Left lobe of liver (tissue), 2 donors: Measurements from ENCODE around the gene ASTN2. TPM values are rescaled to one million over a fixed set of nuclear protein-coding genes. Genes with fewer than 3 reads are reported as not detected.

ENCODE experiments used
- ATAC-seq: fragments of 200-7000 bp; cut with Tn5 transposase; one replicate; pipeline ENCODE4 v1.9.1; 2020; ENCODE audit warnings: mild to moderate bottlenecking, moderate library complexity
- DNase-seq: peaks from one replicate; pipeline ENCODE4 v3.0.0-alpha.2; 2020; ENCODE audit warnings: low spot score
- total RNA-seq: library from RNA; stranded (reverse); gene quantifications from one replicate; pipeline ENCODE4 v1.2.1, GENCODE V29; 2021
- donor health status: DM: no; HTN: no; CAD: no; lungs with moderate emphysema.
- donor health status: DM: no; HTN: yes; CAD: no.

The ASTN2 gene, protein sequence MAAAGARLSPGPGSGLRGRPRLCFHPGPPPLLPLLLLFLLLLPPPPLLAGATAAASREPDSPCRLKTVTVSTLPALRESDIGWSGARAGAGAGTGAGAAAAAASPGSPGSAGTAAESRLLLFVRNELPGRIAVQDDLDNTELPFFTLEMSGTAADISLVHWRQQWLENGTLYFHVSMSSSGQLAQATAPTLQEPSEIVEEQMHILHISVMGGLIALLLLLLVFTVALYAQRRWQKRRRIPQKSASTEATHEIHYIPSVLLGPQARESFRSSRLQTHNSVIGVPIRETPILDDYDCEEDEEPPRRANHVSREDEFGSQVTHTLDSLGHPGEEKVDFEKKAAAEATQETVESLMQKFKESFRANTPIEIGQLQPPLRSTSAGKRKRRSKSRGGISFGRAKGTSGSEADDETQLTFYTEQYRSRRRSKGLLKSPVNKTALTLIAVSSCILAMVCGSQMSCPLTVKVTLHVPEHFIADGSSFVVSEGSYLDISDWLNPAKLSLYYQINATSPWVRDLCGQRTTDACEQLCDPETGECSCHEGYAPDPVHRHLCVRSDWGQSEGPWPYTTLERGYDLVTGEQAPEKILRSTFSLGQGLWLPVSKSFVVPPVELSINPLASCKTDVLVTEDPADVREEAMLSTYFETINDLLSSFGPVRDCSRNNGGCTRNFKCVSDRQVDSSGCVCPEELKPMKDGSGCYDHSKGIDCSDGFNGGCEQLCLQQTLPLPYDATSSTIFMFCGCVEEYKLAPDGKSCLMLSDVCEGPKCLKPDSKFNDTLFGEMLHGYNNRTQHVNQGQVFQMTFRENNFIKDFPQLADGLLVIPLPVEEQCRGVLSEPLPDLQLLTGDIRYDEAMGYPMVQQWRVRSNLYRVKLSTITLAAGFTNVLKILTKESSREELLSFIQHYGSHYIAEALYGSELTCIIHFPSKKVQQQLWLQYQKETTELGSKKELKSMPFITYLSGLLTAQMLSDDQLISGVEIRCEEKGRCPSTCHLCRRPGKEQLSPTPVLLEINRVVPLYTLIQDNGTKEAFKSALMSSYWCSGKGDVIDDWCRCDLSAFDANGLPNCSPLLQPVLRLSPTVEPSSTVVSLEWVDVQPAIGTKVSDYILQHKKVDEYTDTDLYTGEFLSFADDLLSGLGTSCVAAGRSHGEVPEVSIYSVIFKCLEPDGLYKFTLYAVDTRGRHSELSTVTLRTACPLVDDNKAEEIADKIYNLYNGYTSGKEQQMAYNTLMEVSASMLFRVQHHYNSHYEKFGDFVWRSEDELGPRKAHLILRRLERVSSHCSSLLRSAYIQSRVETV (N-terminal part only)
- total RNA-seq: 2.9 TPM

DNA sequence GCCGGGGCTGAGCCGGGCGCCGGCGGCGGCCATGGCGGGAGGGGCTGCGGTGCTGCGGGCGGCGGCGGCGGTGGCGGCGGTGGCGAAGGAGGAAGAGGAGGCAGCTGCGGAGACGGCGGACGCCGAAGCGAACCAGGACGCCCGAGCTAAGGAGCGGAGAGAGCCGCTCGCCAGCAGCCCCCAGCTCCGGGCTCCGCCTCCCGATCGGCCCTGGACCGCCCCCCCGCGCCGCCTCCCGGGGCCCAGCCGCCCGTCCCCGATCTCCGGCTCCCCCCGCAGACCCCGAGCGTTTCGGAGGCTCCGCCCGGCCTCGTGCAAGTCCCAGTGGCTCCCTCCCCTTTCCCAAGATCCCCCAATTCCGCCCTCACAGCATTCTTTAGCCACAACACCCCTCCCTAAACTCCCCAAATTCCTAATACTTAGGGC lies at the start of gene ASTN2:
TSS of gene ASTN2 (minus strand) at position 152 of the 426 bp plus-strand sequence. CDS start at position 33, 119 bp downstream.
- ATAC-seq (no peak), DNase-seq (no peak)

DNA sequence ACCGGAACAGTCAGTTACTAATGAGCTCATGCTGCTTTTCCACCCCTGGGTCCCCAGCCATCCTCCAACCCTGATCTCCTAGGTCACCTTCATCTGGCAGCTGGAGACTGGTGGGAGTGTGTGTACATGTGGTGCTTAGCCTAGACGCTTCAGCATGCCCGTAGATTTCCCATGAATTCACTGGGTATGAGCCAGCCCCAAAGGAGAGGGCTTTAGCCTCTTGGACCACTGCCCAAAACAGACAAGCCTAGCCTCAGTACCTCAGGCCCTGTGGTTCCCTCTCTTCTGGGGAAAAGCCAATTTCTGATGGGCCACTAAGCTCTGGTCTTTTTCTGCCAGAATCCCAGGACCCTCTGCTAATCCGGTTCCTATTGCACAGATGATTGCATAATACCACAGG lies 48.0 kb upstream of the ASTN2 start:
- ATAC-seq (no peak), DNase-seq (no peak)

DNA sequence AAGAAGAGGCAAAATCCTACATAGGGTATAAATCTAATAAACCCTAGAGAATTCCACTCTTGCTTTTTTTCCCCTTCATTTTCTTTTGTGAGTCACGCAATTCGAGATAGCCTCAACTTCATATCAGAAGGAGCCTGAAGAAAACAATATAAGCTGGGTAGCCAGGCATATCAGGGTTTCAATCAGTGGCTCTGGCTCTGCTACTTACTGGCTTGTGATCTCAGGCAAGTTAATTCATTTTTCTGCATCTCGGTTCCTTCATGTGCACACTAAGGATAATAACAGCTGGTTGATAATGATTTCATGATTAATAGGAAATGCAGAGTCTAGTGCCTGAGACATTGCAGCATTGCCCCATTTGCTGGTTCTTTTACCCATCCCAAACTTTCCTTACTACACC lies 46.5 kb upstream of the ASTN2 start:
- DNase-seq (no peak), ATAC-seq (no peak)

DNA sequence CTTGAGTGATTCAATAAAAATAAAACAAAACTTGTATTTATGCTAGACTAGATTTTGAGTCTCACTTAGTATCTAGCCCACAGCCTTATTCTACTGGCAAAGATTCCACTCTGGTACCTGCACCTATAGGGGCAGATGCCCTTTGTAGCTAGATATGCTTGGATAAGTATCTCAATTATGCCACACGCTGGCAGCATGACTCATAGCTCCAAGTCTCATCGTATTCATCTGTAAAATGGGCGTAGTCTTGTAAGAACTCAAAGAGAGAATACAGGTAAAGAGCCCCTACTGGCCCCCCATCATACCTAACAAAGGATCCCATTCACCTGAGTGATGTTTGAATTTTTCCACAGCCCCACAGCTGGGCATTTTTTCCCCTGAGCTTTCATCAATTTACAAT lies 45.9 kb upstream of the ASTN2 start:
- ATAC-seq: no peak
- DNase-seq: no peak

DNA sequence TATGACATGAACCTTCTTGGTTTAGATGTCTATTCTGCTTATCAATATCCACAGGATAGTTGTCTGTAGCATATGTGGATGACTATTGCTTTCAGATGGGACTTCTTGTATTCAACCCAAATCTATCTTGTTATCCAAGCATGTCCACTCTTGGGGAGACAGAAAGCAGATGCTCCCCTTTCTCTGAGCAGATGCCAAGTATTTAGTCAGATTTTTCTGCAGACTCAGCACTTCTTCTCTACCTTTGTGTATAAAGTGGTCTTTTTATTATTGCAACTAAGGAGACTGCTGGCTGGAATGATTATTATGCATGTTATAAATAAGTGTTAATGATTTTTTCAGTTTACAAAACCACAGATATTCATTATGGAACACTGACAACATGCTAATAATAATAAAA lies 45.1 kb upstream of the ASTN2 start:
- ATAC-seq (no peak), DNase-seq (no peak)

DNA sequence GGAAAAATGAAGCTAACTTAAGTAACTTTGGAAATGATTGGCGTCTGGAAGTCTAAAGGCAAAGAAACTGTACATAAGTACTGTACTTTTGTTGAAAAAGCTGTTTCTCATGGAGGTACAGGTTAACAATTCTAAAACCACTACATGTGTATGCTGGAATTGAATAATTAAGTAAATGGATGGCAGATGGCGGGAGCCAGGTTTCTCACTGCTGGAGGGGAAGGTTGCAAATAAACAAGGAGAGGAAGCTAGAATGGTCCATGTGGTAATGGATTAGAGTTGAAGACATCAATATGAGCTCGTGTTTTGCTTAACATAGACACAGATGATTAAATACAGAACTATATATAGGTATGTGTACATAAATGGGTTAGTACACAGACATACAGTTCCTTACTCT lies 43.2 kb upstream of the ASTN2 start:
- no peak for ATAC-seq
- DNase-seq: no peak

DNA sequence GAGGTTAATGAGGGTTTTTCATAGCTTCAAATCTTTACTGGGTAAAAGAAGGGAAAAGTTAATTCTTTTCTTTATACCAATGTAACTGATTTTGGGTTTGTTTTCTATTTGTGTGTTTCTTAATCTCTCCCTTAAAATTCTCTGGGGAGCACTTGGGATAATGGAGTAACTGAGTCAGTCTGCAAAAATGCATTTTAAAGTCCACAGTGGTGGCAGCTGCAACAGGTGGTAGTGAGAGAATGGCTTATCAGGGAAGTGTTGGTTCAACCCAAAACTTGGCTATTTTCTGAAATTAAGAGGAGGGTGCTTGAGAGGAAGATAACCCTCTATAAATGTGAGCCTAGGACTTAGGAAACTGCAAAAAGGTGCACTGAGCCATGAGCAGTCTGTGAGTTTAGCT lies 39.9 kb upstream of the ASTN2 start:
- DNase-seq (no peak), ATAC-seq (no peak)

DNA sequence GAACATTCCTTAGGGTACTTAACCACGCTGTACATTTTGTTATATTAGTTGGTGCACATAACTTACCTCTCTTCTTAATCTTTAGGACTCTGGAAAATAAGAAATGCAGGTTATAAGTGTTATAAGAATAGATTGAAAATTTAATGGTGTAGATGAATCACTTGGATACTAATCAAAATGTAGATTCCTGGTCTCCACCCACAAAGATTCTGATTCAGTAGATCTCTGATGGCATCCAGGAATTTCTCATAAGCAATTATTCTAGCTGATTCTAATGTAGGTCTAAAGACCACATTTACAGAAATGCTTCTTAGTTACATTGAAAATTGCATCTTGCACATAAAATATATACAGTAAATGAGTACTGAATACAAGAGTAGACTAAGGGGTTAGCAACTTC lies 38.9 kb upstream of the ASTN2 start:
- ATAC-seq (no peak), DNase-seq (no peak)

DNA sequence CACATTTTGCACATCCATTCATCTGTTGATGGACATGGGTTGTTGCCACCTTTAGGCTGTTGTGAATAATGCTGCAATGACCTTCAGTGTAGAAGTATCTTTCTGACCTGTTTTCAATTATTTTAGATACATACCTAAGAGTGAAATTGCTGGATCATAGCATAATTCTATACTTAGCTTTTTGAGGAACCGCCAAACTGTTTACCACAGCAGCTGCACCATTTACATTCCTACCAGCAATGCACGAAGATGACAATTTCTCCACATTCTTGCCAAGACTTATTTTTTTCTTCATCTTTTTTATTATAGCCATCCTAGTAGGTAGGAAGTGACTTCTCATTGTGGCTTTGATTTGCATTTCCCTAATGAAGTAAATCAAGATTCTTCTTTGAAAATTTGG lies 36.5 kb upstream of the ASTN2 start:
- DNase-seq (no peak), ATAC-seq (no peak)

DNA sequence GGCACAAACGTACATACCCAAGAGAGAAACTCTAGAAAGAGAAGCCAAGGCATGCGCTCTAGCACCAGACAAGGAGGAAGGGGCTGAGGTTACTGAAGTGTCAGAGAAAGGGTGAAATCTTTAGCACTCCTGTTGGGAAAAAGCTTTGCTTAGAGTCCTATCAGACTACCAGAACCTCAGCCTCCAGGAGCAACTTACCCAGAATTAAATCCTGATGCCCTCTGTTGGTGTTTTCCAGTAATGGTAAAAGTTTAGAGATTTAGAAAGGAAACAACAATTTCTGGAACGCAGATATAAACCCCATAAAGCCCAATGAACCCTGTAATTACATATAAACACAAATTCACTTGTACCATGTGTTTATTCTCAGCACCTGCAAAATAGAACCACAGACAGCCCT lies 33.2 kb upstream of the ASTN2 start:
- DNase-seq (no peak), ATAC-seq (no peak)

DNA sequence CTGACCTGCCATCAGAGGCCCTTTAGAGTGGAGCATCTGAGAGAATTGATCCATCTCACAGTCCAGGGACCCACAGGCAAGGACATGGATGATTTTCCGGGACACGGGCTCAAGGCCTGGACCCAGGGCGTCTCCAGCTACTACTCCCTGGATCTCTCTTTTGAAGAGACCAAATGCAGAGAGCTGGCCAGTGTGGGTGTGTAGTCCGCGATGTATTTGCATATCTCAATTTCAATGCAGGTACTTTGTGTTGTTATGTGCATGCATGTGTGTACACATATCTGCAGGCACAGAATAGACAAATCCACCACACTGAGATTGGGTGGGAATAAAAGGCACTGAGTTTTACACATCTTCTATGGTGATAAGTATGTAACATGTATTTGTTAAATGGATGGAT lies 30.8 kb upstream of the ASTN2 start:
- no peak for DNase-seq
- ATAC-seq: no peak

DNA sequence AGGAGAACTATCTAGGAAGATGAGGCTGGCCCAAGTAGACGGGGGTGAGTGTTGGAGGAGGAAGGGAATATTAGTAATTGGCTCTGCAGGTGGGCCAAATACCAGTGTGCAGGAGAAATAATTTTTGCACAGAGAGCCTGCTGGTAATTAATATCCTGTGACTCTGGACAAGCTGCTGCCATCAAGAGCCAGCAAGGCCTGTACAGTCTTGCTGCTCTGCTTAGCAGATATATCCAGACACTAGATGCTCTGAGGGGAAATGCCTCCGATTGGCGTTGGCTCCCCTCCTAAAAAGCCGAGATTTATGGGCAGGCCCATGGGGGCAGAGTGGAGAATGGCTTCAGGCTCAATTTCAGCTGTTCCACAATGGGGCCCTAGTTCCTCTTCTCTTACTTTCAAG lies 29.6 kb upstream of the ASTN2 start:
- no peak for DNase-seq
- no peak for ATAC-seq

DNA sequence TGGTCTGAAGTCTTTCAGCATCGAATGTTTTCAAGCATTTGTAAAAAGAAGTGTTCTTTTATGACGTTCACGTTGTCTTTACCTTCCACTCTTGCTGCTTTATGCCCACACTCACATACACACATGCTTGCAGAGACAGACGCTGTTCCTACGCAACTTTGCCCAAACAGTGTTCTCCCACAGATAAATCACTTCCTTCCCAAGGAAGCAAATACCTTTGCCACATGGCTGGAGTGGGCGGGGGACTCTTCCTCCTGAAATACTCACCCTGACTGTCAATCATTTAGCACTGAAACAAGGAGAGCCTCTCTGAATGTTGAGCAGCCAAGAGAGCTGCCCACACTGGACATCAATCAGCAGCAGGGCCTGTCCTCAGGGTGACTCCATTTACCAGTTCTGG lies 22.4 kb upstream of the ASTN2 start:
- DNase-seq: no peak
- no peak for ATAC-seq

DNA sequence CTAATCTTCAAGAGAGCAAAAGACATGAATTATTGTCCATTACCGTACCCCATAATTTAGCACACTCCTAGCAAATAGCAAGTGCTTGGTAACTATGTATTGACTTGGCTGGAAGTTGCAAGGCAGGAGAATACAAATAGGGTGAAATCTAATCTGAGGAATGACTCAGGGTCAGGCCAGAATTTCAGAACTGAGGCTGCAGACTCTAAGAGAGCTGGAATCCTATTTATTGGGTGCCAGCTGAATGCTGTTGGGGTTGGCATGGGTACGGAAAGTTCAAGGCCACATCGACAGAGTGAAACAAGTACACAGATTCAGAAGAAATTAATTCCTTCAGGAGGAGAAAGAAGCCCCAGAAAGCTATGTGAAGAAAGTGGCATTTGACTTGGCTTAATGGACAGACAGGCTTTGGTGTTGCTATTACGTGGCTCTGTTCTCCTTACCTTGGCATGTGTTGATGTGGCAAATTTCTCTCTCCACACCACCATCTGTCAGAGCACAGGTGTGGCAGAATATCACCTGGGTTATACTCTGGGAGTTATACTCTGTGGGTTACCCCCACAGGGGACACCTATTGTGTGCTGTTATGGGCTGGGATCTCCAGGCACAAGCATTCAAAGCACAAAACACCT lies 20.9 kb upstream of the ASTN2 start:
- DNase-seq (no peak), ATAC-seq (no peak)

DNA sequence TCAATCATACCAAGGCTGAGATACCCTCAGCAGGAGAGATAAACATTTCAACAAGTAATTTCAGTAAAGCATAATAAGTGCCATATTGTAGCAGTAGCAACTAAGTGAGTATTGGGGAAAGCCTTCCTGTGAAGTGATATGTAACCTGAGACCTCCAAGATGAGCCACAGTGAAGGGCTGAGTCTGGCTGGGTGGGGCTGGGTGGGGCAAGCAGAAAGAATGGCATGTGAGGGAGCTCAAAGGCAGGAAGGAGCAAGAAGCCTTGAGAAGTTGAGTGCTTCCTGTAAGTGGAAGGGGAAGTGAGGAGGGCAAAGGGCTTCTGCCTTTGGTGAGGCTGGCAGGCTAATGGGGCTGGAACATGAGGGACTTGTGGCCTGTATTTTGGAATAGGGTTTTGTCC lies 19.7 kb upstream of the ASTN2 start:
- no peak for ATAC-seq
- DNase-seq: no peak

DNA sequence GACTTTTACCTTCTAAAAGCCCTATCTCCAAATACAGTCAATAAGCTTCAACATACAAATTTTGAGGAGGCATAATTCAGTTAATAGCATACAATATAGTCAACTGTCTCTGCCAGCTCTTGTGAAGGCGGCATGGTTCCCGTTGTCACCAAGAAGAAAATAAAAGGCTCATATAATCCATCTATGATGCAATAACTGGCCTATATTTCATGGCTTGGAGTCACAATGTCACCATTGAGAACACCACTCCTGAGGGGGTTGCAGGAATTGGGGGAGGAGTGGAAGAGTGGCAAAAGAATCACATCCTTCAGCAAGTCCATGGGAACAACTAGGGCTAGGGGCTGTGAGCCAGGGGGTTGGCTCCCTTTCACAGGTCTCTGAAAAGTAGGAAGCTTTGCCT lies 16.0 kb upstream of the ASTN2 start:
- no peak for DNase-seq
- no peak for ATAC-seq

DNA sequence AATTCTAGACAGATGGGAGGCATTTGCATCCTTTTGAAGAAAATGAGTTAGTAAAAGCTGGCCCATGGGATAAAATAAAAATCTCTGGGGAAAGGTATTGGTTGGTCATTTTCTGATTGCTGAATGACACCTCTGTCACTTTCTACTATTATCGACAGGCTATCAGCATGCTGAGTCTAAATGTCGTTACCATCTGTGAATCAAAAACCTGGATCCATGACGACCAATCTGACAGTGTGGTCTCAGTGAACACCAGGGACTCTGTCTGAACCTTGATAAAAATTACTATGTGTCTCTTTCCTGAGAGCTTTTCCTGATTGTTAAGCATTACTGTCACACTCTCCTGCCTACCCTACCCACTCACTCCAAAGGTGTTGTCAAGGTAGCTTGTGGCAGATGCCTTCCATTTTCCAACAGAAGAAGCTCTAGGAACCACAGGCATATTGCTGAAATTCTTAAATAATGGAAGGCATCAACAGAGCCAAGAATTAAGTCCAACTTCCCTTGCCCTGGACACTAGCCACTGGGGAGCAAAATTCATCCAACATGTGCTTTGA lies 12.6 kb upstream of the ASTN2 start:
- no peak for ATAC-seq
- no peak for DNase-seq

DNA sequence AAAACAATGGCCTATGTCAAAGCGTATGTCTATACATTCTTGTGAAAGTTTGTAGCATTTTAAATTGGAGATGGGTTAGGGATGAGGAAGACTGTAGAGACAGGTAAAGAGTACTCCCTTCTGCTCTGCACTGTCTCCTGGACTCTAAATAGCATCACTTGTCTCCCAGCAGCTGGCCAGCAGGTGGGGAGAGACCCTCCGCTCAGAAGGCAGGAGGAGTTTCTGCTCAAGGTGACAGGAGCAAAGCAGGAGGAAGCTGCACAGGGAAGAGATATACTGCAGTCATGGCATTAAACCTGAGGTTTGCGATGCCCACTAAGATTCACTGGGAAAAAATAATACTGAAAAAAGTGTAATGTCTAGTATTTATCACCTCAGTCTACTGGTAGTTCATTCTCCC lies 10.7 kb upstream of the ASTN2 start:
- DNase-seq: no peak
- no peak for ATAC-seq

DNA sequence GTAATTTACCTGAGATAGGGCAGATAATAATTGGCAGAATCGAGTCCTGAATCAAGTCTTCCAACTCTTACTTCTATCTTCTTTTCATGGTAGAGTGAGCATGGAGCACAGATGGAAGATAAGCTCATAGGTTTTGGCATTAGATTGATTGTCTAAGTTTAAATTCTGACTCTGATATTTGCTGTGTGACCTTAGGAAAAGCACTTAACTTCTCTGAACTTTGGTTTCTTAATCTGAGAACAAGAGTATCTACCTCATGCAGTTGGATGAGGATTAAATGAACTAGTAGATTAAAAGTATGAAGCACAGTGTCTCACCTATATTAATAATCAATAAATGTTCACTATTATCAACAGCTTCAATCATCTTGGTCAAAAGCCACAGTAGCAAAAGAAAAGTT lies 9.4 kb upstream of the ASTN2 start:
- ATAC-seq (no peak), DNase-seq (no peak)

DNA sequence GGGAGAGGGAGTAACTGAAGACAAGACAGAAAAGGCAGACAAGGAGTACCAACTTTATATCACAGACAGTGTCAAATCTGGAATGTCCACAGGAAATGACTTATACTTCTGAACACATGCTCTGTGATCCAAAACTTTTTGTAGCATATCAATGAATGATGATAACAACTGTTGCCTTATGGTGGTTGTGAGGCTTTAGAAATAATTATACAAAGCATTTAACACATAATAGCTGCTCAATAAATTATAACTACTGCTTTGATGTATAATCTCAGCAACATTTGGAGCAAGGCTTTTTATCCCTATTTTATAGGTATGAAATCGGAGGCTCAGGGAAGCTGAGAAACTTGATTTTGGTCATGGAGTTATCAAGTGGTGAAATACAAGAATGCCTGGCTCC lies 3.3 kb upstream of the ASTN2 start:
- no peak for ATAC-seq
- no peak for DNase-seq

DNA sequence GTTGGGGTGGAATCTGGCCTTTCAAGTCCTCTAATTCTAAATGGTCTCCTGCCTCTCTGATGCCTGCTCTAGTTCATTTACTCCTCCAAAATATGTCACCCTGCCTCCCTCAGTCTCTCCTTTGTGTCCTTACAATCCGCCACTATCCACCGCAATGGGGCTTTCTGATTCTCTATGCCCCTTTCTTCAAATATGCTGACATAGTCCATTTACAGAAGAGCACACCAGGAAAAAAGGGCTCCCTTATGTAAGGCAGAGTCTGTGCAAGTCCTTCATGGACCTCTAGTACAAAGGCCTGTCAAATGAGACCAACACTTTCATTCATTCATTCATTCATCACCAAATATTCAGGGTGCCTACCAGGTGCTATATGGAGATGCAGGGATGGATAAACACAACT lies 2.0 kb upstream of the ASTN2 start:
- DNase-seq: no peak
- no peak for ATAC-seq
